Measurements from ENCODE around the gene CROCC2.

Gene CROCC2

GRCh38 chr2:241040081-241040803 lies 134.1 kb downstream of the CROCC2 start:
- ChIA-PET POLR2A (no interaction called here), CTCF (no interaction called here)
- Histone ChIP-seq H3K36me3 (ENCODE audit: control insufficient read depth in 2 of 2, insufficient read depth in 1 of 2, low read length in 2 of 2) (no peaks in the 10 kb centered on the region), H3K4me3 (ENCODE audit: low read depth, low read length) (no peak overlapping the region), H3K9me3 (ENCODE audit: control insufficient read depth, insufficient read depth, low read depth, low read length) (no peaks in the 10 kb centered on the region), H3K4me1 (ENCODE audit: control insufficient read depth, insufficient read depth, low read length) (no peaks in the 10 kb centered on the region), H3K27ac (ENCODE audit: extremely low read depth, low read depth, low read length) (no peak overlapping the region)
- TF ChIP-seq ZNF239 (tag by site-specific recombination; IDR thresholded peaks at IDR 0.05) (no peak), ZIC2 (tag by site-specific recombination; IDR thresholded peaks at IDR 0.05) (no peak), ZNF660 (tag by site-specific recombination; IDR thresholded peaks at IDR 0.05) (no peak), ZNF518A (tag by site-specific recombination; conservative IDR thresholded peaks at IDR 0.05; ENCODE audit: low read depth) (no peak), CTCF (tag by site-specific recombination; IDR thresholded peaks at IDR 0.05) (no peak), ZNF341 (tag by site-specific recombination; IDR thresholded peaks at IDR 0.05; ENCODE audit: low read depth) (no peak), ZNF335 (tag by site-specific recombination; conservative IDR thresholded peaks at IDR 0.05) (no peak), ZNF76 (tag by site-specific recombination; IDR thresholded peaks at IDR 0.05; ENCODE audit: borderline replicate concordance, low read depth) (no peak), REST (tag by site-specific recombination; IDR thresholded peaks at IDR 0.05) (no peak), ZNF664 (tag by site-specific recombination; IDR thresholded peaks at IDR 0.05) (no peak)

GRCh38 chr2:241041589-241042158 lies 135.5 kb downstream of the CROCC2 start:
- H3K9me3 ChIP-seq (ENCODE audit: control insufficient read depth, insufficient read depth, low read depth, low read length): no peaks in the 10 kb centered on the region; the same call in 1 of the 2 replicates
- no peaks in the 10 kb centered on the region for H3K36me3 ChIP-seq (ENCODE audit: control insufficient read depth in 2 of 2, insufficient read depth in 1 of 2, low read length in 2 of 2)
- POLR2A ChIA-PET: no interaction called here
- TF ChIP-seq ZNF350 (tag by site-specific recombination; IDR thresholded peaks at IDR 0.05) (no peak), ZNF239 (tag by site-specific recombination; IDR thresholded peaks at IDR 0.05) (no peak), GLIS2 (tag by site-specific recombination; IDR thresholded peaks at IDR 0.05) (no peak), REST (tag by site-specific recombination; IDR thresholded peaks at IDR 0.05) (no peak), ZNF580 (tag by site-specific recombination; IDR thresholded peaks at IDR 0.05) (no peak), ZNF292 (tag by site-specific recombination; IDR thresholded peaks at IDR 0.05; ENCODE audit: borderline replicate concordance, low read depth) (no peak)
- CTCF ChIA-PET: no interaction called here
- no peak overlapping the region for H3K4me3 ChIP-seq (ENCODE audit: low read depth, low read length)
- H3K4me1 ChIP-seq (ENCODE audit: control insufficient read depth, insufficient read depth, low read length): no peaks in the 10 kb centered on the region
- no peak overlapping the region for H3K27ac ChIP-seq (ENCODE audit: extremely low read depth, low read depth, low read length)
